Myocyte (in vitro differentiated cells): Measurements from ENCODE around the gene MIAT. TPM values are rescaled to one million over a fixed set of nuclear protein-coding genes. Genes with fewer than 3 reads are reported as not detected.
A peak's percentile ranks its signal among the peaks of the same experiment; 100 is the strongest.
"Not testable (repeated sequence)": the region's sequence is repeated elsewhere in the genome, so short reads cannot be mapped to it uniquely, and the experiment has no call there.

ENCODE experiments used
- DNase-seq: peaks from one replicate; pipeline ENCODE4 v3.0.0-alpha.2; 2012; ENCODE audit warnings: low read depth
- polyA plus RNA-seq: library from polyadenylated mRNA; unstranded; fragments of >200 nt; gene quantifications from one replicate; pipeline ENCODE4 v1.2.1, GENCODE V29; 2012; ENCODE audit warnings: missing spikeins
- total RNA-seq: library from RNA; depleted of rRNA; stranded (reverse); fragments of >200 nt; gene quantifications from 2 replicates; pipeline ENCODE4 v1.2.3, GENCODE V29; 2014

Gene MIAT
- 0.70 and 2.5 TPM in 2 replicates for total RNA-seq
- polyA plus RNA-seq, result 3.8 TPM

DNA sequence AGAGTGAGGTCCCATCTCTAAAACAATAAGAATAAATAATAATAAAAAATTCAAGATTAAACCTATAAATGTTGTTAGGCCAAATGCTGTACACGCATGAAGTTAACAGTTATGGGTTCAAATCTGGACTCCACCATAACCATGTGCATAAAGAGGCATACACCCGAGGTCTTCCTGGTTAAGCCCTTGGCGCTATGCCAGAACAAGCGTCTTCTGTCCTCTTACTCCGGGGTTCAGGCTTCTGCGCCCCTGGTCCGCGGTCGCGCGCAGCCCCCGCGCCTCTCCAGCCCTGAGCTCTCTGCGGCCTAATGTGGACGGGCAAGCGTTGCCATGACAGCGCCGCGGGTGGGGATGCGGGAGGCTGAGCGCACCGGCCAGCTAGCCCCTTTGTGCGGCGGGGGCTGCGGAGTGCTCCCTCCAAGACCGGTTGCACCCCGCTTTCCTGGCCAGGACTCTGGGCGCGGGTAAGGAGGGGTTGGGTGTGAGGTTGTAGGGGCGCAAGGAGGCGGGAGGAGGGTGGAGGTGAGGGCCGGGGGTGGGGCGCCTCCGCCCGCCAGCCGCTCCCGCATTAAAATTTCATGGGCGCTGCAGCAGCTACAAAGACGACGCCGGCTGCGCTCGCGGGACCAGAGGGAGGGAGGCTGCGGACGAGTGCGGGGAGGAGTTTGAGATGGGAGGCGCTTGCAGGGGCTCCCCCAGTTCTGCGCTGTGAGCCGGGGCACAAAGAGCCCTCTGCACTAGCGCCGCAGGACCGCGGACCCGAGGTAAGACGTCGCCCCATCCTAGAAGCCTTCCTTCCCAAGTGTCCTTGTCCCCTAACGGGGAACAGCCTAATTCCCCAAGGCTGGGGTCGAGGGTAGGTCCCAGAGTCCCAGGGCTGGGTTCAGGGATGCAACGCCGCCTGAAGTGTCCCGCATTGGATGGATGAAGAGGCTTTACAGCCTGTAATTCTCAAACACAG lies at the start of gene MIAT:
Gene MIAT, plus strand, starts transcription at position 698 of the 961 bp plus-strand sequence.
- peak; percentile 7 for DNase-seq

DNA sequence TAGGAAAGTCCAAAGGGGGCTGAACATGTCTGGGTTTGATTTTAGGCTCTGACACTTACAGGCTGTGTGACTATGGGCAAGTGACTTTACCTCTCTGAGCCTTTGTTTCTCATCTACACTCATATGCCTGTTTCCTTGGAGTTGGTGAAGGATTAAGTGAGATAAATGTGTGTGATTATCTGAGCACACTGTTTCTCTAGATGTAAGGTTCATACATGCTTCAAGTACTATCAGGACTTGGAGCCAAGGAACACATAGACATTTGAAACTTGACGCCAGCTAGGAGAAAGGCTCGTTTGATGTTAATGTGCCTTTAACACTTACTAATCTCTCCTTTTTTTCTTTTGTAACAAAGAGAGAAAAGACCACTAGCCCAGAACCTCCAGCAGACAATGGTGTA lies 49.3 kb upstream of the MIAT start:
- DNase-seq, result no peak

DNA sequence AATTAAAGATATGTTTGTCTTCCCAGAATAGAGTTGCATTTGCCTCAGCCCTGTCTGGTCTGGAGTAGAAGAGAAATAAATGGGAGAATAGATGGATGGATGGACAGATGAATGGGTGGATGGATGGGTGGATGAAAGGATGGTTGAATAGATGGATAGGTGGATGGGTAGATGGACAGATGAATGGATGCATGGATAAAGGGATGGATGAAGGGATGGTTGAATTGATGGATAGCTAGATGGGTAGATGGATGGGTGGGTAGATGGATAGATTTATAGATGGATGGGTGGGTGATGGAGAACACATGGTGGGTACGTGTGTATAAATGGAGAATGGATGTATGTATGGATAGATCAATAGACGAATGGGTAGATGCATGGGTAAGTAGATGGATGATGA lies 48.1 kb upstream of the MIAT start:
- DNase-seq, result no peak

DNA sequence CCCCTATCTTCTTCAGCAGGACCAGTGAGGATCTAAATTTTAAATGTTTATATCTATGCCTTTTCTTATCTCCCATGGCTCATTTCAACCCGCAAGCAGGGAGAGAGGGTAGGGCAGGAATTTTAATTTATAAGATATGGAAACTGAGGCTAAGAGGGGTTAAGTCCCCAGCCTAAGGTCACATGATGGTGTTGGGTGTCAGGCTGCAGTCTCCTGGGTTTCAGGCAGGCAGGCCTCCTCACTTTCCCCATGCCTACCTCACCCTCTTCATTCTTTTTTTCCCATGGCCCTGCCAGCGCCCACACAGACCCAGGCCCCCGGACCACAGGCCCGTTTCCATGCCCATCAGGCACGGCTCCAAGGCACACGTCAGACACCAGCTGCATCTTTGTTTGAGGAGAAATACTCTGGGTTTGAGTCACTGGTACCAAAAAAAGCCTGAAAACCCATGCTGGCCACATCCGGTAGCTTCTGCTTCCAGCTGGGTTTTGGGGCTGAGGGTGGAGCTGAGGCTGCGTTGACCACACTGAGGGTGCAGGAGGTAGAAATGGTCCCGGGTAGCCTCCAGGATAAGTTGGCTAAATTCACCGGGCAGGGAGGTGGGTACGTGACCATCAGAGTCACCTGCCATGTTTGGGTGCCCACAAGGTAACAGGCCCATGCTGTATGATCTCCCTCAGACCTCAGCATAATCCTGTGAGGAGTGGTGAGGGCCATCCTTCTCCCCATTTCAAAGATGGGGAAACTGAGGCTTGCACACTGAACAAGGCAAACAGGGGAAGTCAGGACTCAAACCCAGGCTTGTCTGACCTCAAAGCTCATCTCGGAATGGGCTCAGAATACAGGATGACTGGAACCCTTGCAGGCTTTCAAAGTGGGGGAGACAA lies 47.1 kb upstream of the MIAT start:
- DNase-seq, result peak; percentile 99

DNA sequence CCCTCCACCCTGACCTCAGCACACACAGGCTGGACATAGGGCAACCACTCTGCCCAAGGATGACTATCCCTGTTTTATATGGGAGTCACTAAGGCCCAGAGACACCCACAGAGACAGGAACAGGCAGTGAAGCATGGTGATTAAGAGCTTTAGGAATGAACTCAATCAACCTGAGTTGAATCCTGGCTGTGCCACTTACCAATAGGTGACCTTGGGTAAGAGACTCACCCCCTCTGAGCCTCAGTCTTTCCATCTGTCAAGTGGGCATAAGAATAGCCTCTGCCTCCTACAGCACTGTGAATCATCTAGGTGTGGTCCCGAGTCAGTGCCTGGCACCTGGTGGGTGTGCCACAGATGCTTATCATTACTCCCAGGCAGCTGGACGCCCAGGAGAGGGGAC lies 46.4 kb upstream of the MIAT start:
- DNase-seq, result peak; percentile 57

DNA sequence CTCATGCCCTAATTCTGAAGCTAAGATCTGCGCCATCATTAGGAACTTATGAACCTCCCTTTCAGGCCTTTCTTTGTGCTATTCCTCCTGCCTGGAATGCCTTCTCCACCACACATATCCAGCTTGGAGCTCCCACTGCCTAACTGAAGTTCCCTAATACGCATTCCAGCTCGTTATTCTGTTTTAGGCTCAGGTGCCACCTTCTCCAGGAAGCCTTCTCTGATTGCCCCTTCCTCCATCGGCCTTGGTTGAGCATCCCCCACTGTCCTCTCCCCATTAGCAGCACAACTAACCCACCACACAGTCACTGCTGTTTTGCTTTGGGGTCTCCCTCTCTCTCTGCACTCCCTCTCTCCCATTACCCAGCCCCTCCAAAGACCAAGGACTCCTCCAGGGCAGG lies 44.7 kb upstream of the MIAT start:
- no peak for DNase-seq

DNA sequence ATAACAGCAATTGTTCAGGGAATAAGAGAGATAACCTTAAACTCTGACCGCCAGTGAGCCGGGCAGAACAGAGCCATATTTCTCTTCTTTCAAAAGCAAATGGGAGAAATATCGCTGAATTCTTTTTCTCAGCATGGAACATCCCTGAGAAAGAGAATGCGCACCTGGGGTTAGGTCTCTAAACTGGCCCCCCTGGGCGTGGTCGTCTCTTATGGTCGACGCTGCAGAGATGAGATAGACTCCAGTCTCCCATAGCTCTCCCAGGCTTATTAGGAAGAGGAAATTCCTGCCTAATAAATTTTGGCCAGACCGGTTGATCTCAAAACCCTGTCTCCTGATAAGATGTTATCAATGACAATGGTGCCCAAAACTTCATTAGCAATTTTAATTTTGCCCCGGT lies 43.6 kb upstream of the MIAT start:
- not testable (repeated sequence) for DNase-seq

DNA sequence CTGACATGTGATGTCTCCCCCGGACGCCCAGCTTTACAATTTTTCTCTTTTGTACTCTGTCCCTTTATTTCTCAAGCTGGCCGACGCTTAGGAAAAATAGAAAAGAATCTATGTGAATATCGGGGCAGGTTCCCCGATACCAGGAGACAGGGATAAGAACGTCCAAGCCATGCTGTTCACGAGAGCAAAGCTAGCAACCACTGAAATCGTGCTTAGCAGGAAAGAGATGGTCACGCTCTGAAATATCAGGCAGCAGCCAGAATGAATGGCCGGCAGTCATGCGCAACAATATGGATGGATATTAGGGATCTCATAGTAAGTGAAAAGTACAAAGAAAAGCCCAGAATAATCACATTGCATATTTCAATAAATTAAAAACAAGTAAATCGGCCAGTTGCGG lies 43.1 kb upstream of the MIAT start:
- no peak for DNase-seq

DNA sequence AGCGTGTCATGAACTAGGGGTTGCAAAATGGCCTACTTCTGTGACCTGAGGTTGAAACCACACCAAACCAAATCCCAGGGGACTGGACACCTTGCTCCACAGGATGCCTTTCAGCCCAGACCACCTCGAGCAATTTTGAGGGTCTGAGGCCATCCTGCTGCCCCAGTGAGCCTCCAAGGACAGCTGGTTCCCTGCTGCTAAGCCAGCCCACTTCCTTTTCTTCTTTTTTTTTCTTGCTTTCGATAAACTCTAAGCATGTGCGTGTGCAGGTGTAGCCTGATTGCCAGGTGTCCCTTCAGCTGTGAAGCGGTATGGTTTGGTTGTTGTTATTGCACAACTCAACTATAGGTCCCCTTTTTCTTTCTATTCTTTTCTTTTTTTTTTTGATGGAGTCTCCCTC lies 42.2 kb upstream of the MIAT start:
- no peak for DNase-seq

DNA sequence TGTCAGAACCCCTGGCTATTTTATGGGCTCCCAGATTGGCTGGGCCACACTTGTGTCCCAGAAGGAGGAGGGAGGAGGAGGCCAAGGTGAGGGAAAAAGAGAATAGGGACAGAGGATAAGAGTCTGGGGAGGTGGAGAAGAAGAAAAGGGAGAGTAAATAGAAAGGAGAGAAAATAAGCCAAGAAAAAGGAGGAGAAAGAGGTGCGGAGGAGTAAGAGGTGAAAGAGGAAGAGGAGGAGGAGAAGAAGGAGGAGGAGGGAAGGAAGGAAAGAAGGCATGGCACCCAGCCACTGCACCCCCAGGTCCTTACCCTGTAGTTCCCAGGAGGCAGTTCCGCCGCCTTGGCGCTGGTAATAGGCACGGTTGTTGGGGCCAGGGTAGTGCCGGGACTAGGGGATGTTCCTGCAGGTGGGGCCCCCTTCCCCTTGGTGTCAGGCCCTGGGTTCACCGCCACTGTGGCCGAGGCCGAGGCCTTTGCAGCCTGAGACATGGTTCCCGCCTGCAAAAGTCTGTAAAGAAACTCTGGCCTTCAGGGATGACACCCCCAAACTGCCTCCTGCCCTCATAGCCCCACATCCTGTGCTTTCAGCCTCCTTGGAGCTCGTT lies 41.5 kb upstream of the MIAT start:
- DNase-seq, result no peak

DNA sequence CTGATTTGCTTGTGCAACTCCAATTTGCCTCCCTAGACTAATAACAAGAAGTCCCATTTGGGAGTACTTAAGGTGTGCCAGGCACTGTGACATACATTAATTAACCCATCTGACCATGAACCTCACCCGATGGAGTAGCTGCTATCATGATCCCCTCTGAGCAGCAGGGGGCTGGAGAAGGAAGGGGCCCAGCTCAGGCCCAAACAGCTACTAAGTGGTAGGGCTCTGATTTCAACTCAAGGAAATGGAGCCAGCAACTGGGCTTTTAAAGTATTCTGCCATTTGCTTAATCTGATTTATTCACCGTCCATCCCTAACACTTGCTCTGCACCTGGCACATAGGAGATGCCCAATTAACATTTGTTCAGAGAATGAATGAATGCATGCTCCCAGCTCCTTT lies 40.7 kb upstream of the MIAT start:
- DNase-seq, result no peak

DNA sequence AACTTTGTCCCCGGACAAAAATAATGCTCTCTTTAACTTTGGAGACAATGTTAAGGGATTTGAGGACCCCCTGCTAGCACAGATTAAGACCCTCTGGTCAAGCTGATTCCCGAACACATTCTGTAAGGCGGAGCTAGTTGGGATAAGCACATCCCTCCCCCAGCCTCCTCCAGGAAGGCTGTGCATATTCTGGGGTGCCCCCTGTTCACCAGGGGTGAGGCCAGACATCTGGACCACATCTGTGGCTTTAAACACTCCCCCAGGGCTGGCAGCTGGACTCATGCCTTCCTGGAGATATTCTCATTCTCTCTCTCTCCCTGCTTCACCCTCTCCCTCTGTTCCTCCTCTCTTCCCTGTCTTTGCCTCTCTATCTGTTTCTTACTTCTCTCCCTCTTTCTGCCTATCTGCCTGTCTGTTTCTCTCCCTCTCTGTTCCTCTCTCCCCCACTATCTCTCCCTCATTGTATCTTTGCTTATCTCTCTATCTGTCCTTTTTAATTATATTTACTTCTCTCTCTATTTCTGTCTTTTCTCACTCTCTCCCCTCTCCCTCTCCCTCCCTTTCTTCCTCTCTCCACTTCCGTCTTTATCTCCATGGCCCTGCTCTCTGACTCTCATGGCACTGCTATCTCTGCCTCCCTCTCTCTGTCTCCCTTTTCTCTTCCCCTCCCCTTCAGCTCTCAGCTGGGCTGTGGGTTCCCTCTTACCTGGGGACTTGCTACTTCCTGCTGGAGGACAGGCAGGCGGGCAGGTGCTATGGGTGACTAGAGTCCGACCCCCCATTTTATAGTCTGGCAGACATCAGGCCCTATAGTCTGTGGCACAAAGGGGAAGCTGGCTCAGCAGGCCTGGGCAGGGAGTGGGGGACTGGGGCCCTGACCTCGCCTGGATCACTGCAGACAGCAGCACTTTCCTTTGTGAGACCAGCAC lies 39.9 kb upstream of the MIAT start, which contains the start of gene CRYBB1:
Gene CRYBB1, minus strand, starts transcription at position 757 of the 929 bp plus-strand sequence. CDS start 1,708 bp downstream, outside the sequence.
- no peak for DNase-seq

DNA sequence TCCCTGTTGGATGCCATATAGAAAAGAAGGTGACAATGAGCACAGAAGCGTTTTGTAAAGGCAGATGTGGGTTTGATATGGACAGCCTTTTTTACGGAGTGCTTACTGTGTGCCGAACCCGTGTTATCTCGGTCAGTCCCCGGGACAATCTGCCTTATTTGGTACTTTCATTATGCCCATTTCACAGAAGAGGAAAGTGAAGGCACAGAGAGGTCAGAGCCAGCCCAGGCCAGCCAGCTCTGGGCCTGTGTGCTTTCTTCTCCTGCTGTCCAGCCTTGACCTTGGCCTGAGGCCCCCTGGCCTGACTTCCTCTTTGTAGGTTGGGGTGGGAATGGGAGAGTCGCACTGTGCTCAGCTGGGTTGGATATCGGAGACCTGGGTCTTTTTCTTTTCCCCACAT lies 38.9 kb upstream of the MIAT start:
- DNase-seq, result no peak

DNA sequence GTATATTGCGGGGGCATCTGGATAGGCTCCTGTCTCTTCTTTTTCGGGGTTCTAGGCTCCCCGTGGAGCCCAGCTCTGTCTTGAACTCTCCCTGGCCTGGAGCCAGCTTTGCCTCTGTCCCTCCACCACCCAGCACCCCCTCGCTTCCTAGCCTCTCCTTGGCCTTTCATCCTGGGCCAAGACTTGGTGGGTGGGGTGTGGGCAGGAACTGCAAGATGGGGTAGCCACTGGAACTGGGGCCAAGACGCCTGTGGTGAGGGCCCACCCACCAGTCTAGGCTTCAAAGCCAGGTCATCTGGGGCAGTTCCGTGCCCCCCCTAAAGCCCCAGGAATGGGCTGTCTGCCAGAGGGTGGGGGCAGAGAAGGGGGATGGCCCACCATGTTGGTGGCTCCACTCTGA lies 37.9 kb upstream of the MIAT start:
- DNase-seq, result no peak

DNA sequence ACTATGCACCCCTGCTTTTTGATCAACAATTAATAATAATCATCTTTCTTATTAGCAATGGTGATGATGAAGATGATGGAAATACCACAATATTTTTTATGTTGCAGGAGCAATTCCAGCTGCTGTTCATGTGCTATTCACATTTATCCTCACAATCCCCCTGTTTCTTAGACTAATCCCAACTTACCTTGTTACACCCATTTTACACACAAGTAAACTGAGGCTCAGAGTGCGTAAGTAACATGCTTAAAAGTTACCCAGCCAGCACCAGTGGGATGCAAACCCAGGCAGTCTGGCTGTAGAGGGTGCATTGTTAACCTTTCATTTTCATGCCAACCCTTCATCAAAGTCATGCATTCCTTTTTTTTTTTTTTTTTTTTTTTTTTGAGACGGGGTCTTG lies 37.2 kb upstream of the MIAT start:
- no peak for DNase-seq

DNA sequence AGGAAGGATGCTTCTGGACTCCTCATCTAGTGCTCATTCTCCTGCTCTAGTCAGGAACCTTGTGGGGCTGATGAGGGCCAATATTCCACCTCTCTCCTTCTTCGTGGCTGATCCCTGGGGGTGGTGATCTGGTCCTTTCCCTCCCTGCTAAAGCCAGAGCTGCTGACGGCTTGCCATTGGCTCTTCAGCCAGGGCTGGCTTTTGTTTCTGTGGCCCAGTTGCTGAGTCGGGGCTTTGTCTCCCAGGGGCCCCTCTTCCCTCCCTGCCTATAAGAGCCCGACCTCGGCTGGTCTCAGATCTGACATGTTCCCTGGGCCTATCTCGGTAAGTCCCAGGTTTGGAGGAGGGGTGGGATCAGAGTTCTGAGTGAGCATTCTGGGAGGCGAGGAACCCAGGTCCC lies 35.7 kb upstream of the MIAT start, which contains the start of gene CRYBA4:
Gene CRYBA4, plus strand, starts transcription at position 301 of the 400 bp plus-strand sequence. CDS start 634 bp downstream, outside the sequence.
- no peak for DNase-seq

DNA sequence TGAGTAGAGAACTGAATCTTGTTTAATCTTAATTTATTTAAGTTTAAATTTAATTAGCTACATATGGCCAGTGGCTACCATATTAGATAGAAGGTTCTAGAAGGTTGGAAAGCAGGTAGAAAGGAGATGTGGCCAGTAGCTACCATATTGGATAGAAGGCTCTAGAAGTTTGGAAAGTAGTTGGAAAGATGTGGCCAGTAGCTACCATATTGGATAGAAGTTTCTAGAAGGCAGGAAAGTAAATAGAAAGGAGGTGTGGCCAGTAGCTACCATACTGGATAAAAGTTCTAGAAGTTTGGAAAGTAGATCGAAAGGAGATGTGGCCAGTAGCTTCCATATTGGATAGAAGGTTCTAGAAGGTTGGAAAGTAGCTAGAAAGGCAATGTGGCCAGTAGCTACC lies 33.4 kb upstream of the MIAT start:
- no peak for DNase-seq

DNA sequence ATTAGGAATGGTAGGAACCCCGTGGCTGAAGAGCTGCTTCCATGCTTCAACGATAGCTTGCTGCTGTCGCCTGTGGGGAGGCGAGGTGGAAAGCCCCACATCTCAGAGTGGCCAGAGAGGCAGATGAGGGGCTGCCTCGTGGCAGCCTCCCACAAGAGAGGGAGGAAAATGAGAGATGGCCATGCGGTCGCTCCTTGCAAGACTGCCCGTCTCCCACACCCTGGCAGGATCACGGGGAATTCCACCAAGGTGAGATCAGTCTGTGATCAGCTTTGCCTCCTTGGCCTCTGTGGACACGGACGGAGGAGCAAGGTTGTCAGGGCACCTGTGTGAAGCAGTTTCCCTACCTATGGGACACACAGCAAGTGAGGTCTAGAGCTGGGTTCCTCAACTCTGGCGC lies 32.6 kb upstream of the MIAT start:
- DNase-seq, result no peak

DNA sequence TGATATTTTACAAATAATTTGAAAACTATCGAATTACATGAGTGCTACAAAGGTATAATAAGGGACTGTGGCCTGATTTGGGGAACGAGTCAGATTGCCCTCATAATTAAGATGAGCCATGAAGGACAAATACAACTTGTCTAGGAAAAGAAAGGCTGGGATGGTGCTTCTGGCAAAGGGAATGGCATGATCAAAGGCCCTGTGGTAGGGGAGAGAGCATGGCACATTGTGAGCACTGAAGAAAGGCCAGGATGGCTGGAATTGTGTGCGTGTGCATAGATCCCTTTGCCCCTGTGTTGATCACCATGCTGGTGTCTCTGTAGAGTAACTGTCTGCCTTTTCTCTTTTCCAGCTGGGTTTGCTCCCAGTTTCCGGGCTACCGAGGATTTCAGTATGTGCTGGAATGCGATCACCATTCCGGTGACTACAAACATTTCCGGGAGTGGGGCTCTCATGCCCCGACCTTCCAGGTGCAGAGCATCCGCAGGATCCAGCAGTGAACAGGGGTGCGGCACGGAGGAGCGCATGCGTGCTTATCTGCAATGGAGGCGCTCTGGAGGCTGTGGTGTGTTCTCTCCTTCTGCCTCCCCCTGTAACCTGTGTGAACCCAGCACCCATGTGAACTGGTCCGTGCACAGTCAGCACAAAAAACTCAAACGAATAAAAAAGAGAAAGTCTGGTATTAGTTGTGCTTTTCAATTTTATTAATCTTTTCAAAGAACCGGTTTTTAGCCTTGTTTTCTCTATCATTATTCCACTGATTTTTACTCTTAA lies 27.2 kb upstream of the MIAT start:
- no peak for DNase-seq

DNA sequence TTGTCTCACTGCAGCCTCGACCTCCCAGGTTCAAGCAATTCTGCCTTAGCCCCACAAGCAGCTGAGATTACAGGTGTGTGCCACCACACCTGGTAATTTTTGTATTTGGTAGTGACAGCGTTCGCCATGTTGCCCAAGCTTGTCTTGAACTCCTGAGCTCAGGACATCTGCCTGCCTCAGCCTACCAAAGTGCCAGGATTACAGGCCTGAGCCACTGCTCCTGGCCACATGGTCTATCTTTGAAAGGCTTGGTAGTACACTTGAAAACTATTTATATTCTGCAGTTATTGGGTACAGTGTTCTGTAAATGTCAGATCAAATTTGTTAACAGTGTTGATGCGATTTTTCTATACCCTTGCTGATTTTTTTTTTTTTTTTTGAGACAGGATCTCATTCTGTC lies 26.1 kb upstream of the MIAT start:
- no peak for DNase-seq
